H1 (cell line): Measurements from ENCODE around the gene IL27RA. TPM values are rescaled to one million over a fixed set of nuclear protein-coding genes. Genes with fewer than 3 reads are reported as not detected.

Source experiments
- CTCF ChIA-PET: fragments of 300-600 bp; sonication (Branson Sonifier 250); formaldehyde crosslinking; loops from one replicate; lab custom pipeline; 2021; ENCODE audit not compliant: partially characterized antibody; lab: Charles Lee
- POLR2A ChIA-PET: fragments of 300-600 bp; sonication (Branson Sonifier 250); formaldehyde crosslinking; loops from one replicate; lab custom pipeline; 2021; ENCODE audit warnings: inconsistent platforms; ENCODE audit not compliant: partially characterized antibody; lab: Charles Lee
- DNase-seq, 2 experiments: peaks; one replicate each; pipeline versions ENCODE4 v3.0.0 to v3.0.0-alpha.2; 2010 to 2022; ENCODE audit warnings: low spot score in 2 of 2, low read depth in 1 of 2, mixed read lengths in 1 of 2
- FAIRE-seq: peaks from 2 replicates; lab custom pipeline; 2011; peaks lifted over from hg19 to GRCh38; lab: Jason Lieb, UNC
- H2AFZ ChIP-seq: 2 replicates; pipeline ENCODE4 v1.8.1; 2012; ENCODE audit warnings: low read length, inconsistent platforms
- H2AK5ac ChIP-seq: 2 replicates; pipeline ENCODE4 v1.6.1; 2013; ENCODE audit warnings: low read depth, low read length
- H2BK120ac ChIP-seq: replicated peaks from 2 replicates; pipeline ENCODE3; 2013; ENCODE audit warnings: low read depth, low read length, inconsistent platforms
- H2BK12ac ChIP-seq: 2 replicates; pipeline ENCODE4 v1.6.1; 2013; ENCODE audit warnings: low read depth, low read length
- H2BK15ac ChIP-seq: 2 replicates; pipeline ENCODE4 v1.6.1; 2013; ENCODE audit warnings: low read length
- H2BK20ac ChIP-seq: 2 replicates; pipeline ENCODE4 v1.6.1; 2013; ENCODE audit warnings: low read length
- H2BK5ac ChIP-seq: 2 replicates; pipeline ENCODE4 v1.6.1; 2013; ENCODE audit warnings: low read depth, low read length
- H3K14ac ChIP-seq: 2 replicates; pipeline ENCODE4 v1.6.1; 2013; ENCODE audit warnings: inconsistent platforms; ENCODE audit not compliant: insufficient read length
- H3K18ac ChIP-seq: 2 replicates; pipeline ENCODE4 v1.6.1; 2013; ENCODE audit warnings: low read length; ENCODE audit errors: extremely low read depth
- H3K23ac ChIP-seq: 2 replicates; pipeline ENCODE4 v1.6.1; 2013; ENCODE audit warnings: inconsistent platforms; ENCODE audit not compliant: insufficient read length
- H3K23me2 ChIP-seq: 2 replicates; pipeline ENCODE4 v1.6.1; 2013; ENCODE audit warnings: low read depth, low read length
- H3K27ac ChIP-seq: 2 replicates; pipeline ENCODE4 v1.6.1; 2011; ENCODE audit warnings: low read depth, low read length, inconsistent platforms
- H3K27me3 ChIP-seq, 4 experiments: replicated peaks in 1 of 4; 1 replicate in 1 of 4; 2 replicates in 3 of 4; pipeline versions ENCODE4 v1.6.1 to v1.8.1; 2011 to 2013; ENCODE audit warnings: low read length in 3 of 4, mild to moderate bottlenecking in 3 of 4, inconsistent platforms in 2 of 4, mixed read lengths in 2 of 4, moderate library complexity in 1 of 4; ENCODE audit not compliant: control insufficient read depth in 3 of 4, insufficient read depth in 3 of 4; ENCODE audit errors: extremely low read depth in 1 of 4
- H3K36me3 ChIP-seq, 4 experiments: 2 replicates each; pipeline versions ENCODE4 v1.6.1 to v1.8.1; 2011 to 2013; ENCODE audit warnings: mild to moderate bottlenecking in 4 of 4, low read length in 3 of 4, moderate library complexity in 2 of 4, control low read depth in 1 of 4, inconsistent platforms in 1 of 4; ENCODE audit not compliant: insufficient read depth in 4 of 4, control insufficient read depth in 2 of 4
- H3K4ac ChIP-seq: replicated peaks from 2 replicates; pipeline ENCODE3; 2013; ENCODE audit warnings: low read length, low read depth, mixed read lengths, inconsistent platforms; ENCODE audit not compliant: insufficient read length
- H3K4me1 ChIP-seq, 4 experiments: replicated peaks in 1 of 4; 1 replicate in 1 of 4; 2 replicates in 3 of 4; pipeline versions ENCODE4 v1.6.1 to v1.8.1; 2011 to 2013; ENCODE audit warnings: low read length in 3 of 4, inconsistent platforms in 2 of 4, mixed read lengths in 1 of 4; ENCODE audit not compliant: insufficient read depth in 4 of 4, control insufficient read depth in 3 of 4
- H3K4me2 ChIP-seq, 2 experiments: 2 replicates each; pipeline versions ENCODE4 v1.6.1 to v1.8.1; 2011 to 2013; ENCODE audit warnings: low read depth in 2 of 2, low read length in 2 of 2, control low read depth in 1 of 2, inconsistent platforms in 1 of 2, mild to moderate bottlenecking in 1 of 2; ENCODE audit not compliant: insufficient read depth in 1 of 2
- H3K4me3 ChIP-seq, 4 experiments: fragments of 200-600, 300-600 bp in 1 of 4; sonication (generic), shearing (Covaris generic), sonication (Bioruptor Twin) in 1 of 4; 2 replicates each; pipeline versions ENCODE4 v1.5.1 to v1.8.1; 2011 to 2016; ENCODE audit warnings: low read length in 4 of 4, low read depth in 3 of 4, control low read depth in 2 of 4, inconsistent platforms in 2 of 4, mild to moderate bottlenecking in 2 of 4, mixed read lengths in 1 of 4, moderate library complexity in 1 of 4; ENCODE audit not compliant: insufficient read depth in 2 of 4; ENCODE audit errors: extremely low read depth in 1 of 4
- H3K56ac ChIP-seq: replicated peaks from 2 replicates; pipeline ENCODE3; 2013; ENCODE audit warnings: low read depth, mild to moderate bottlenecking, mixed read lengths, low read length, inconsistent platforms; ENCODE audit not compliant: insufficient read length
- H3K79me1 ChIP-seq: 2 replicates; pipeline ENCODE4 v1.6.1; 2013; ENCODE audit warnings: low read depth, low read length, control low read depth
- H3K79me2 ChIP-seq, 2 experiments: 2 replicates each; pipeline versions ENCODE4 v1.6.1 to v1.8.1; 2012 to 2013; ENCODE audit warnings: low read length in 2 of 2, mild to moderate bottlenecking in 2 of 2, inconsistent platforms in 1 of 2; ENCODE audit not compliant: insufficient read depth in 2 of 2, control insufficient read depth in 1 of 2
- H3K9ac ChIP-seq, 4 experiments: replicated peaks in 1 of 4; 1 replicate in 1 of 4; 2 replicates in 3 of 4; pipeline versions ENCODE4 v1.6.1 to v1.8.1; 2011 to 2013; ENCODE audit warnings: low read depth in 3 of 4, low read length in 3 of 4, control low read depth in 2 of 4, mild to moderate bottlenecking in 2 of 4, moderate library complexity in 2 of 4, inconsistent platforms in 1 of 4; ENCODE audit errors: extremely low read depth in 1 of 4
- H3K9me3 ChIP-seq, 2 experiments: 2 replicates each; pipeline versions ENCODE4 v1.6.1 to v1.8.1; 2012 to 2013; ENCODE audit warnings: mild to moderate bottlenecking in 2 of 2, moderate library complexity in 2 of 2, control low read depth in 1 of 2, inconsistent platforms in 1 of 2, low read depth in 1 of 2, low read length in 1 of 2, mixed read lengths in 1 of 2; ENCODE audit not compliant: insufficient read depth in 2 of 2
- H4K20me1 ChIP-seq, 2 experiments: replicated peaks in 1 of 2; 2 replicates each; pipeline versions ENCODE3 to v1.8.1; 2011 to 2013; ENCODE audit warnings: inconsistent platforms in 2 of 2, low read length in 2 of 2, mild to moderate bottlenecking in 1 of 2; ENCODE audit not compliant: insufficient read depth in 2 of 2, control insufficient read depth in 1 of 2
- H4K5ac ChIP-seq: 2 replicates; pipeline ENCODE4 v1.6.1; 2013; ENCODE audit warnings: low read length, low read depth, mixed read lengths, inconsistent platforms; ENCODE audit not compliant: insufficient read length
- H4K8ac ChIP-seq: 2 replicates; pipeline ENCODE4 v1.8.0; 2013; ENCODE audit warnings: mild to moderate bottlenecking, moderate library complexity, low read length, inconsistent platforms; ENCODE audit not compliant: insufficient read depth; ENCODE audit errors: extremely low read depth
- H4K91ac ChIP-seq: replicated peaks from 2 replicates; pipeline ENCODE3; 2013; ENCODE audit warnings: low read length, mixed read lengths, inconsistent platforms; ENCODE audit not compliant: insufficient read length
- HDAC6 ChIP-seq: IDR thresholded peaks from one replicate; pipeline ENCODE4 v1.7.1; 2012; ENCODE audit warnings: low read depth, mild to moderate bottlenecking, inconsistent platforms, low read length, moderate library complexity
- NANOG ChIP-seq: IDR thresholded peaks from 2 replicates; pipeline ENCODE4 v1.6.1; 2011; ENCODE audit warnings: low read length, low read depth, mild to moderate bottlenecking, inconsistent platforms; ENCODE audit not compliant: insufficient read depth, poor library complexity, severe bottlenecking
- SRF ChIP-seq: IDR thresholded peaks from 2 replicates; pipeline ENCODE4 v1.6.1; 2011; ENCODE audit warnings: mild to moderate bottlenecking, low read depth, low read length, moderate library complexity
- TAF1 ChIP-seq: IDR thresholded peaks from 2 replicates; pipeline ENCODE4 v1.6.1; 2011; ENCODE audit warnings: mild to moderate bottlenecking, low read depth, low read length
- WGBS, 2 experiments: shearing (Covaris generic) in 1 of 2; methylation state at CpG; one replicate each; pipeline versions ENCODE4 v1.1.6 to v1.1.7; 2013 to 2015; ENCODE audit warnings: low lambda C conversion rate in 2 of 2, mixed read lengths in 2 of 2, inconsistent platforms in 1 of 2, low coverage in 1 of 2, missing lambda C conversion rate in 1 of 2; ENCODE audit not compliant: insufficient replicate concordance in 2 of 2, insufficient coverage in 1 of 2, insufficient read length in 1 of 2; ENCODE audit errors: extremely low coverage in 1 of 2, missing lambda C conversion rate in 1 of 2; 5-methylcytosine and 5-hydroxymethylcytosine counted together
- polyA plus RNA-seq, 7 experiments: library from polyadenylated mRNA; depleted of rRNA in 3 of 7; stranded (reverse) in 5 of 7; unstranded in 2 of 7; fragments of >200 nt in 5 of 7; fragments of 200-250 nt in 2 of 7; gene quantifications; 1 replicate in 5 of 7; 2 replicates in 1 of 7; 4 replicates in 1 of 7; pipeline versions ENCODE4 v1.2.1 to v1.2.3, GENCODE V29; 2011 to 2013; ENCODE audit warnings: missing spikeins in 2 of 7, mixed read lengths in 2 of 7
- total RNA-seq: library from RNA; stranded (reverse); fragmentation: NEBNext Ultra II Directional; extraction: Animal tissue kit (Norgen Biotek cat#: 25700); gene quantifications from 2 replicates; pipeline ENCODE4 v1.2.1, GENCODE V29; 2021
- TF ChIP-seq, protein P1 (sequence below): IDR thresholded peaks from 2 replicates; pipeline ENCODE4 v1.6.1; 2012; ENCODE audit warnings: inconsistent platforms

IL27RA gene
- total and polyA plus RNA-seq, 2 of the 8 experiments (the other 6 are each of a cell fraction or from before 2014, with no cell fraction given), result 9.9 to 14.7 TPM

DNA sequence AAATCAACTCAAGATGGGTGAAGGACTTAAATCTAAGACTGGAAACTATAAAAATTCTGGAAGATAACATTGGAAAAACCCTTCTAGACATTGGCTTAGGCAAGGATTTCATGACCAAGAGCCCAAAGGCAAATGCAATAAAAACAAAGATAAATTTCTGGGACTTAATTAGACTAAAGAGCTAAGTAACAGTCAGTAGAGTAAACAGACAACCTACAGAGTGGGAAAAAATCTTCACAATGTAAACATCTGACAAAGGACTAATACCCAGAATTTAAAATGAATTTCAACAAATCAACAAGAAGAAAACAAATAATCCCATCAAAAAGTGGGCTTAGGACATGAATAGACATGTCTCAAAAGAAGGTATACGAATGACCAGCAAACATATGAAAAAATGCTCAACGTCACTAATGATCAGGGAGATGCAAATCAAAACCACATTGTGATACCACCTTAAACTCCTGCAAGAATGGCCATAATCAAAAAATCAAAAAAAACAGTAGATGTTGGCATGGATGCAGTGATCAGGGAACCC lies 19.1 kb upstream of the IL27RA start:
- no peak overlapping the region for H4K91ac ChIP-seq
- TF ChIP-seq, protein P1, sequence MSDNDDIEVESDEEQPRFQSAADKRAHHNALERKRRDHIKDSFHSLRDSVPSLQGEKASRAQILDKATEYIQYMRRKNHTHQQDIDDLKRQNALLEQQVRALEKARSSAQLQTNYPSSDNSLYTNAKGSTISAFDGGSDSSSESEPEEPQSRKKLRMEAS, result no peak
- TF ChIP-seq NANOG (no peak), TAF1 (no peak), HDAC6 (no peak), SRF (no peak)
- no peak overlapping the region for H3K18ac ChIP-seq
- H3K9ac ChIP-seq, result no peak overlapping the region
- H2BK120ac ChIP-seq, result no peak overlapping the region
- H4K5ac ChIP-seq, result no peak overlapping the region
- H3K36me3 ChIP-seq, result no peaks in the 10 kb centered on the region
- H3K4me1 ChIP-seq, result no peaks in the 10 kb centered on the region
- no peak for FAIRE-seq
- H3K4me3 ChIP-seq, result no peak overlapping the region
- no peak overlapping the region for H3K27ac ChIP-seq
- no peak overlapping the region for H2BK15ac ChIP-seq
- no peaks in the 10 kb centered on the region for H3K79me1 ChIP-seq
- H3K27me3 ChIP-seq, result no peaks in the 10 kb centered on the region
- WGBS, 2 experiments, result 88% methylated on average over 2 of the region's 2 CpGs; no CpG with 5 or more reads in 1 of the 2 experiments
- H4K20me1 ChIP-seq, result no peaks in the 10 kb centered on the region
- H3K9me3 ChIP-seq, result 0 out of 4 replicates have a peak, but pooled peaks cover 0 to 4% of the 10 kb centered on the region in 2 experiments
- ChIA-PET CTCF (interaction anchor here (1.0 kb wide), 1 partner anchor 11 kb away, joined by 4 read pairs; no protein-coding TSS in a partner anchor), POLR2A (no interaction called here)
- no peak overlapping the region for H3K4ac ChIP-seq
- H3K23ac ChIP-seq, result no peak overlapping the region
- H3K14ac ChIP-seq, result no peak overlapping the region
- no peak for DNase-seq
- H3K56ac ChIP-seq, result no peak overlapping the region
- no peak overlapping the region for H3K4me2 ChIP-seq
- no peak overlapping the region for H2BK12ac ChIP-seq
- H2BK5ac ChIP-seq, result no peak overlapping the region
- no peak overlapping the region for H4K8ac ChIP-seq
- no peaks in the 10 kb centered on the region for H3K23me2 ChIP-seq
- no peak overlapping the region for H2BK20ac ChIP-seq
- H3K79me2 ChIP-seq, result no peaks in the 10 kb centered on the region
- no peak overlapping the region for H2AK5ac ChIP-seq
- no peak overlapping the region for H2AFZ ChIP-seq
